ENCODE measurements around the gene MARVELD3.

DNA sequence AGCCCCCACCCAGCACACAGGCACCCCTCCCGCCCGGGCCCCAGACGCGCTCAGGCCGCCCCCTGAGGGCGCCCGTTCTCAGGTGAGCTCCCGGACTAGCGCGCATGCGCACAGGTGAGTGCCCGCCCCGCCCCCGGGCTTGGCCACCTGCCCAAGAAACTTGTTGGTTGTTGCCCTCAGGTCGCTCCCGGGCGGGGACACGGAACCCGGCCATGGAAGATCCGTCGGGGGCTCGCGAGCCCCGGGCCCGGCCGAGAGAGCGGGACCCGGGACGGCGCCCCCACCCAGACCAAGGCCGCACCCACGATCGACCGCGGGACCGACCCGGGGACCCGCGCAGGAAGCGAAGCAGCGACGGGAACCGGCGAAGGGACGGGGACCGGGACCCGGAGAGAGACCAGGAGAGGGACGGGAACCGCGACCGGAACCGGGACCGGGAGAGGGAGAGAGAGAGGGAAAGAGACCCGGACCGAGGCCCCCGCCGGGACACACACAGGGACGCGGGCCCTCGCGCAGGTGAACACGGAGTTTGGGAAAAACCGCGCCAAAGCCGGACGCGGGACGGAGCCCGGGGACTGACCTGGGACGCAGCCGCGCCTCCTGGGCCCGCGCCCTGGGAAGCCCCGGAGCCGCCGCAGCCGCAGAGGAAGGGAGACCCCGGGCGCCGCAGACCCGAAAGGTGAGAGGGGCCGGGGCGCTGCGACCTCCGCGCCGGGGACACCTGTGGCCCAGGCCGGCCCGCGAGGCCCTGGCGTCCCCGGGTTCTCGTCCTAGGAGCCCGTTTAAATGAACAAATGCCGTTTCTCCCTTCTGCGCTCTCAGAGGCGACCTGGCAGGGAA is at the start of gene MARVELD3:
- TF ChIP-seq, protein P1, sequence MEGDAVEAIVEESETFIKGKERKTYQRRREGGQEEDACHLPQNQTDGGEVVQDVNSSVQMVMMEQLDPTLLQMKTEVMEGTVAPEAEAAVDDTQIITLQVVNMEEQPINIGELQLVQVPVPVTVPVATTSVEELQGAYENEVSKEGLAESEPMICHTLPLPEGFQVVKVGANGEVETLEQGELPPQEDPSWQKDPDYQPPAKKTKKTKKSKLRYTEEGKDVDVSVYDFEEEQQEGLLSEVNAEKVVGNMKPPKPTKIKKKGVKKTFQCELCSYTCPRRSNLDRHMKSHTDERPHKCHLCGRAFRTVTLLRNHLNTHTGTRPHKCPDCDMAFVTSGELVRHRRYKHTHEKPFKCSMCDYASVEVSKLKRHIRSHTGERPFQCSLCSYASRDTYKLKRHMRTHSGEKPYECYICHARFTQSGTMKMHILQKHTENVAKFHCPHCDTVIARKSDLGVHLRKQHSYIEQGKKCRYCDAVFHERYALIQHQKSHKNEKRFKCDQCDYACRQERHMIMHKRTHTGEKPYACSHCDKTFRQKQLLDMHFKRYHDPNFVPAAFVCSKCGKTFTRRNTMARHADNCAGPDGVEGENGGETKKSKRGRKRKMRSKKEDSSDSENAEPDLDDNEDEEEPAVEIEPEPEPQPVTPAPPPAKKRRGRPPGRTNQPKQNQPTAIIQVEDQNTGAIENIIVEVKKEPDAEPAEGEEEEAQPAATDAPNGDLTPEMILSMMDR (IDR thresholded peaks at IDR 0.05; ENCODE audit: low read depth, low read length, poor library complexity, severe bottlenecking) = no peak
- TF ChIP-seq EZH2phosphoT487 (IDR thresholded peaks at IDR 0.05; ENCODE audit: borderline replicate concordance, low read length) = peak; percentile 24; the same call in 1 of the 2 replicates

All from DOHH2 (cell line).